Measurements from ENCODE around the gene SOX12.
"Not testable (repeated sequence)": the region's sequence is repeated elsewhere in the genome, so short reads cannot be mapped to it uniquely, and the experiment has no call there.

Gene SOX12

GRCh38 chr20:328975-329695, 3.8 kb downstream of the SOX12 start:
- DNase-seq (ENCODE audit: low read depth), result no peak

DNA sequence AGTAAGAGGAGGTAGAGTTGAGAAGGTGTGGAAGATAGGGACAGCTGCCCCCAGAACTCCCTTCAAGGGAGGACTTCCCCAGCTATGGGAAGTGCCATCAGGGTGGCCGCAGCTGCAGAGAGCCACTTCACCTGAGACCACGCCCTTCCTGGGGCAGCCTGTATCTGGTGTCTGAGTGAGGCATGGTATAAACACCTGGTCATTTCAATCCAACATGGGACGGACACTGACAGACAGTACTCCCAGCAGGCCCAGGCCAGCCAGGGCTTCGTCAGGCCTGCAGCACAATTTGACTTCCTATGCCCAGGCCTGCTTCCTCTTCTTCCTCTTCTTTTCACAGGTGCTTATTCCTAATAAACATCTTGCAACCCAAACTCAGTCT, 4.5 kb downstream of the SOX12 start:
- no peak for DNase-seq (ENCODE audit: low read depth)

GRCh38 chr20:330233-331149, 5.1 kb downstream of the SOX12 start:
- DNase-seq (ENCODE audit: low read depth), result peak; percentile 58

GRCh38 chr20:334578-334977, 9.2 kb downstream of the SOX12 start:
- DNase-seq (ENCODE audit: low read depth), result no peak

DNA sequence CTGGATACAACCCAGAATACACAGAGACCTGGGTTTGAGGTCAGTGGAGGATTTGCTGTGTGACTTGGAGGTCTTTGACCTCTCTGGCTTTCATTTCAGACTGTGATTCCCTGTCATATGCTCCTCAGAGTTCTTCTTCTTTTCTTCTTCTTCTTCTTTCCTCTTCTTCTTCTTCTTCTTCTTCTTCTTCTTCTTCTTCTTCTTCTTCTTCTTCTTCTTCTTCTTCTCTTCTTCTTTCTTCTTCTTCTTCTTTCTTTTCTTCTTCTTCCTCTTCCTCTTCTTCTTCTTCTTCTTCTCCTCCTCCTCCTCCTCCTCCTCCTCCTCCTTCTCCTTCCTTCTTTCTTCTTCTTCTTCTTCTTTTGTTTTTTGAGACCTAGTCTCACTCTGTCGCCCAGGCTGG, 10.7 kb downstream of the SOX12 start:
- DNase-seq (ENCODE audit: low read depth), result not testable (repeated sequence)

DNA sequence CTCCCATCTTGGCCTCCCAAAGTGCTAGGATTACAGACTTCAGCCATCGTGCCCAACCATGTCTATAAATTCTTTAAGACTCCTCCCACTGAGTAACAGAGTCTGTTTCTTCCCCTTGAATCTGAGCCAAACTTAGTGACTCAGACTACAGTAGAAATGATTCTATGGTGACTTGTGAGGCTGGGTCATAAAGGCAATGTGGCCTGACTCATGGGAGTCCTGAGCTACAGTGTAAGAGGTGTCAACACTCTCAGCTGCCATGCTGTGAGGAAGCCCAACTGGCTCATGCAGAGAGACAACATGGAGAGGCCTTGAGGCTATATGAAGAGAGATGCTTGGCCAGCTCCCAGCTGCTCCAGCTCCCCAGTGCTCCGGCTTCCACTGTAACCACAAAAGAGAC, 16.3 kb downstream of the SOX12 start:
- peak; percentile 93 for DNase-seq (ENCODE audit: low read depth)

GRCh38 chr20:343107-343506, 17.8 kb downstream of the SOX12 start:
- no peak for DNase-seq (ENCODE audit: low read depth)

GRCh38 chr20:346033-346639, 20.8 kb downstream of the SOX12 start:
- no peak for DNase-seq (ENCODE audit: low read depth)

- DNase-seq (ENCODE audit: low read depth), result peak; percentile 73
Measured at GRCh38 chr20:346640-347316, 21.4 kb downstream of the SOX12 start, which contains the start of gene NRSN2. TSS of gene NRSN2 (plus strand) at chr20:347111. CDS start at chr20:349644, 2,533 bp downstream.

DNA sequence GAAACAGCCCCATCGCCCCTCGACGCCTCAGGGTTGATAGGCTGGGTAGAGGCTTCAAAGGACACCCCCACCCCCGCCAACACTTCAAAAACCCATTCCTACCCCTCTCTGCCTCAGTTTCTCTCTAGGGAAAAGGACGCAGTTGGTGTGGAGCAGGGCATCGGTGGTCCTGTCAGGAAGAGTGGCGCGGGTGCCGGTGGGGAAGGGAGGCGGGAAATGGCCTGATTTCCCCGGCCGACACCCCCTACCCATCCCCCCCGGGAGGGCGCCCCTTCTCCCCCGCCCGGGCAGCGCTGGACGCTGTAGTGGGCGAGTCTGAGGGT, 21.9 kb downstream of the SOX12 start:
- no peak for DNase-seq (ENCODE audit: low read depth)

DNA sequence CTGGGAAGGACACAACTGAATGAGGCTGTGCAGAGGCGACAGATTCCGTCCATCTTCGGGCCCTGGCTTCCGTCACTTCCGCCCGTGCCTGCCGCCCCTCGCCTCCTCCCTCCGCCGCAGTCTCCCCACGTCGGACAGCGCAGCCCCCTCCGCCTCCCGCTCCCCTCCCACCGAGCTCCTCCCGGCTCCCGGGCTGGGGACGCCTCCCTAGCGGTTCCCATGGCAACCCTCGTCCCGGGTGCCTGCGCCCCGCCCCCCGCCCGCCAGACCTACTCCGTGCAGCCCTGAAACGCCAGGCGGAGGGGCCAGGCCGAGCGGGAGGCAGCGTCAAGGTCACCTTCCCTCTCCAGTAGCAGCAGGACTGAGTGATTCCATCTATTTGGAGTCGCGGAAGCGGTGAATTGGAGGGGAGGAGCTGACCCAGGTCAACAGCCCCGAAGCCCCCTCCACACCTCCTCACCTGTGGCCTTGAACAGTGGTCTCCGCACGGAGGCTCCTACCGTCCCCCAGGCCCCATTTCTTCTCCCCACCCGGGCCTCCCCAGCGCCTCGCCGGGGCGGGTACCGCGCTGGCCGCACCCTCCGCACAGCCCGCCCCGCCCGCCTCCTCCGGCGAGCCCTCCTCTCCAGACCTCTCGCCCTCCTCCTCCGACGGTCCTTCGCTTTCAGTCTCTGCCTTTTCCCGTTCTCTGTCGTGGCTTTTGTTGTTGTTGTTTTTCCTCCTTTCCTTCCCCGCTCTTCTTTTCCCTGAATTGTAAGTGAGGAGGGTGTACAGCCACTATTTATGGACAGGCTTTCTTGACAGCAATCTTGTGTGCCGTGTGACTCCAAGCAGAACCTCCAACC, 22.5 kb downstream of the SOX12 start:
- peak; percentile 95 for DNase-seq (ENCODE audit: low read depth)

- DNase-seq (ENCODE audit: low read depth), result no peak
Measured at GRCh38 chr20:348972-349841, 23.9 kb downstream of the SOX12 start.

DNA sequence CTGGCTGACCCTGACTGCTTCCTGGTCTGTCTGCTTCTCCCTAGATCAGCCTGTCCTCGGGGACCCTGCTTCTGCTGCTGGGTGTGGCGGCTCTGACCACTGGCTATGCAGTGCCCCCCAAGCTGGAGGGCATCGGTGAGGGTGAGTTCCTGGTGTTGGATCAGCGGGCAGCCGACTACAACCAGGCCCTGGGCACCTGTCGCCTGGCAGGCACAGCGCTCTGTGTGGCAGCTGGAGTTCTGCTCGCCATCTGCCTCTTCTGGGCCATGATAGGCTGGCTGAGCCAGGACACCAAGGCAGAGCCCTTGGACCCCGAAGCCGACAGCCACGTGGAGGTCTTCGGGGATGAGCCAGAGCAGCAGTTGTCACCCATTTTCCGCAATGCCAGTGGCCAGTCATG, 27.8 kb downstream of the SOX12 start:
- no peak for DNase-seq (ENCODE audit: low read depth)

GRCh38 chr20:354298-354977, 29.1 kb downstream of the SOX12 start:
- peak; percentile 60 for DNase-seq (ENCODE audit: low read depth)

- DNase-seq (ENCODE audit: low read depth), result not testable (repeated sequence)
Measured at GRCh38 chr20:356154-356553, 30.8 kb downstream of the SOX12 start.

DNA sequence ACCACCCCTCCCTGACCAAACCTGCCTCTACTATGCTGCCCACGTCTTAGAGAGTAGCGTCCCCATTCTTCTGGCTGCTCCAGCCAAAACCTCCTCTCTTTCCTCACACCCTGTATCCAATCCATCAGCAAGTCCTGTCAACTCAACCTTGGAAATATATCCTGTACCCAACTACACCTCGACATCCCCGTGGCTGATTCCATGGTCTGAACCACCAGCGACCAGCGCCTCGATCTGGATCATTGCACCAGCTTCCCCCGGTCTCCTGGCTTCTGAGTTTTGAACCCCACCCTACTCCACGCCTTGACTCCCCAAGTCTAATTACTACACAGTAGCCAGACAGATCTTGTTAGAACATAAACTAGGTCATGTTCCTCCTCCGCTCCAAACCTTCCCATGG, 31.4 kb downstream of the SOX12 start:
- DNase-seq (ENCODE audit: low read depth), result no peak

DNA sequence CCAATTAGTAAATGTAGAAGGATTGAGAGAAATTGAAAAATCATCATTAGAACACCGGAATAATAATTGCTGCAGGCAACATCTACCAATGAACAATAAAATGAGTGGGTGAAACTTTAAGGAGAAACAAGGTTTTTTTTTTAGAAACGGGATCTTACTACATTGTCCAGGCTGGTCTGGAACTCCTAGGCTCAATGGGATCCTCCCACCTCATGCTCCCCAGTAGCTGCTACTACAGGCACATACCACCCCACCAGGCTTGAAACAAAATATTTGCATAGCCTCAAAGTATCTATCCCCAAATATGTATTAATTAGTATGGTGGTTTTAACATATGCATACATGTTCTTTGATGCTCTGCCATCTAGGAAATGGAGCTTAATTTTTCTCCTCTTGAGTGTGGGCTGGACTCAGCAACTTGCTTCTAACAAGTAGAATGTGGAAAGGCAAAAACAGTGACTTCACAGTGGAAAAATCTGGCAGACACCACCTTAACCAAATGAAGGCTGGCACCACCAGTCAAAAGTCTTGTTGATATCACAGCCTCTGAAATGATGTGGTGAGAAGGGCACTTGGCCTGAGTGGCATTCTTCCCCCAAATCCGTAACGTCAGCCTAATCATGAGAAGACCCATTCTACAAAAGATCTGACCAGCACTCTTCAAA, 33.7 kb downstream of the SOX12 start:
- DNase-seq (ENCODE audit: low read depth), result no peak

DNA sequence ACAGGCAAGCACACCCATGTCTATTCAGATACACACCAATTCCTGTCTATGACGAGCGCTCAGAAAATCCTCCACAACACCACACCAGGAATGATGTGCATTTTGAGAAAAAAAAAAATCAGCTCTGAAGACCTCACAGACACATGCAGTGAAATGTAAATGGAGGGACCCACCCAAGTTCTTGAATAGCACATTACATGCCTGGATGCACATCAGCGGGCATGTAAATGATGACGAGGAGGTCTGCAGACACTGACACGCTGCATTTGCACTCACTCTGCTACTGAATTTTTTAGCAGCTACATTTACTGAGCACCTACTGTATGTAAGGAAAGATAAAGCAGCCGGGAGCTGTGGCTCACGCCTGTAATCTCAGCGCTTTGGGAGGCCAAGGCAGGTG, 36.2 kb downstream of the SOX12 start:
- no peak for DNase-seq (ENCODE audit: low read depth)
